ENCODE results near the gene SPOUT1.

DNA sequence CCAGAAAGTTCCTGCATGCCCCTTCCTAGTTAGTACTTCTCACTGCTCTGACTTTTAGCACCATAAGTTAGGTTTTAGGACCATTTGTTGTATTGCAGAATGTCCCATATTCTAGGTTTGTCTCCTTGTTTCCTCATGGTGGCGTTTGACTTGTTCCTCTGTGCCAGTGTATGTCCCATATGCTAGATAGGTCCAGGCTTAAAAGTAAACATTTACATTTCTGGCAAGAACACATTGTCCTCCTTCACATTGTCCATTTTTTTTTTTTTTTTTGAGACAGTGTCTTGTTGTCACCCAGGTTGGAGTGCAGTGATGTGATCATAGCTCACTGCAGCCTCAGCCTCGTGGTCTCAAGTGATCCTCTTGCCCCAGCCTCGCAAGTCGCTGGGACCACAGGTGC lies 27.1 kb downstream of the SPOUT1 start:
- TF ChIP-seq, protein P1, sequence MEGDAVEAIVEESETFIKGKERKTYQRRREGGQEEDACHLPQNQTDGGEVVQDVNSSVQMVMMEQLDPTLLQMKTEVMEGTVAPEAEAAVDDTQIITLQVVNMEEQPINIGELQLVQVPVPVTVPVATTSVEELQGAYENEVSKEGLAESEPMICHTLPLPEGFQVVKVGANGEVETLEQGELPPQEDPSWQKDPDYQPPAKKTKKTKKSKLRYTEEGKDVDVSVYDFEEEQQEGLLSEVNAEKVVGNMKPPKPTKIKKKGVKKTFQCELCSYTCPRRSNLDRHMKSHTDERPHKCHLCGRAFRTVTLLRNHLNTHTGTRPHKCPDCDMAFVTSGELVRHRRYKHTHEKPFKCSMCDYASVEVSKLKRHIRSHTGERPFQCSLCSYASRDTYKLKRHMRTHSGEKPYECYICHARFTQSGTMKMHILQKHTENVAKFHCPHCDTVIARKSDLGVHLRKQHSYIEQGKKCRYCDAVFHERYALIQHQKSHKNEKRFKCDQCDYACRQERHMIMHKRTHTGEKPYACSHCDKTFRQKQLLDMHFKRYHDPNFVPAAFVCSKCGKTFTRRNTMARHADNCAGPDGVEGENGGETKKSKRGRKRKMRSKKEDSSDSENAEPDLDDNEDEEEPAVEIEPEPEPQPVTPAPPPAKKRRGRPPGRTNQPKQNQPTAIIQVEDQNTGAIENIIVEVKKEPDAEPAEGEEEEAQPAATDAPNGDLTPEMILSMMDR (conservative IDR thresholded peaks at IDR 0.05 in 1 of 2, IDR thresholded peaks at IDR 0.05 in 1 of 2; ENCODE audit: low read depth in 1 of 2, low read length in 2 of 2): no peak
- TF ChIP-seq EZH2 (IDR thresholded peaks at IDR 0.05; ENCODE audit: low read length, missing control alignments): no peak

All from fibroblast of lung (primary cell).